CD4-positive, CD25-positive, alpha-beta regulatory T cell (primary cell): ENCODE data around the gene SYCE3. TPM values are rescaled to one million over a fixed set of nuclear protein-coding genes. Genes with fewer than 3 reads are reported as not detected.
A peak's percentile ranks its signal among the peaks of the same experiment; 100 is the strongest.

Source experiments
- ATAC-seq, 2 donors: fragments of 150-1000 bp; cut with Tn5 transposase; one replicate each; pipeline ENCODE4 v1.10.0; 2021; ENCODE audit warnings: low read depth in 2 of 2, moderate number of reproducible peaks in 2 of 2, moderate library complexity in 1 of 2
- DNase-seq, 3 donors: peaks; one replicate each; pipeline versions ENCODE4 v3.0.0 to v3.0.0-alpha.2; 2012 to 2022; ENCODE audit warnings: mixed read lengths in 1 of 3
- H3K27ac ChIP-seq: one replicate; pipeline ENCODE4 v1.7.0; 2013; ENCODE audit warnings: mild to moderate bottlenecking, low read length; ENCODE audit not compliant: insufficient read depth, poor library complexity, severe bottlenecking
- H3K27me3 ChIP-seq: one replicate; pipeline ENCODE4 v1.7.0; 2013; ENCODE audit warnings: low read length; ENCODE audit not compliant: control insufficient read depth, insufficient read depth
- H3K36me3 ChIP-seq: one replicate; pipeline ENCODE4 v1.7.0; 2013; ENCODE audit warnings: mild to moderate bottlenecking, low read length, moderate library complexity; ENCODE audit not compliant: control insufficient read depth, insufficient read depth
- H3K4me1 ChIP-seq: 2 replicates; pipeline ENCODE4 v1.7.0; 2013; ENCODE audit warnings: mild to moderate bottlenecking, low read length; ENCODE audit not compliant: insufficient read depth, control insufficient read depth, poor library complexity, severe bottlenecking
- H3K4me3 ChIP-seq: one replicate; pipeline ENCODE4 v1.7.0; 2013; ENCODE audit warnings: low read depth, mild to moderate bottlenecking, low read length, moderate library complexity
- H3K9me3 ChIP-seq, 2 experiments: 1 replicate in 1 of 2; 2 replicates in 1 of 2; pipeline ENCODE4 v1.7.0; 2013; ENCODE audit warnings: low read length in 2 of 2, mild to moderate bottlenecking in 1 of 2, moderate library complexity in 1 of 2; ENCODE audit not compliant: control insufficient read depth in 2 of 2
- H3K27ac Mint-ChIP-seq, 3 donors: one replicate each; pipeline ENCODE4 v1.8.0; 2020 to 2022; ENCODE audit warnings: mild to moderate bottlenecking in 3 of 3, mixed read lengths in 3 of 3, moderate library complexity in 2 of 3
- H3K27me3 Mint-ChIP-seq: one replicate; pipeline ENCODE4 v1.8.0; 2022; ENCODE audit warnings: mild to moderate bottlenecking, mixed read lengths
- H3K36me3 Mint-ChIP-seq: one replicate; pipeline ENCODE4 v1.8.0; 2020; ENCODE audit warnings: mixed read lengths
- H3K4me1 Mint-ChIP-seq, 4 donors: one replicate each; pipeline ENCODE4 v1.8.0; 2020 to 2022; ENCODE audit warnings: mixed read lengths in 4 of 4, mild to moderate bottlenecking in 1 of 4
- H3K4me3 Mint-ChIP-seq, 4 donors: one replicate each; pipeline ENCODE4 v1.8.0; 2020 to 2022; ENCODE audit warnings: mild to moderate bottlenecking in 4 of 4, mixed read lengths in 4 of 4, moderate library complexity in 3 of 4
- H3K9me3 Mint-ChIP-seq, 7 donors: one replicate each; pipeline ENCODE4 v1.8.0; 2020 to 2022; ENCODE audit warnings: mixed read lengths in 7 of 7, mild to moderate bottlenecking in 3 of 7, moderate library complexity in 2 of 7
- polyA plus RNA-seq, 4 donors: library from polyadenylated mRNA; unstranded; fragments of 300-500 nt; fragmentation: Illumina TruSeq; gene quantifications; one replicate each; pipeline ENCODE4 v1.2.3, GENCODE V29; 2021
- total RNA-seq: library from RNA; stranded (reverse); gene quantifications from one replicate; pipeline ENCODE4 v1.2.3, GENCODE V29; 2022

SYCE3 gene
- total and polyA plus RNA-seq, 5 donors from 2014 or later: not detected

- Mint-ChIP-seq H3K4me1 (peaks cover 0 to 30% (median 19%) of the 10 kb centered on the region in 4 donors), H3K27ac (peak overlapping the region in 1 of 3 donors; percentile 73), H3K4me3 (peak overlapping the region; percentile 84 to 91 (median 88)), H3K36me3 (no peaks in the 10 kb centered on the region), H3K9me3 (no peaks in the 10 kb centered on the region), H3K27me3 (no peaks in the 10 kb centered on the region)
- ATAC-seq: no peak
- Histone ChIP-seq H3K36me3 (peaks cover 19% of the 10 kb centered on the region), H3K9me3 (no peaks in the 10 kb centered on the region), H3K4me3 (no peak overlapping the region), H3K27ac (peak overlapping the region; percentile 96), H3K4me1 (peaks cover 54% of the 10 kb centered on the region), H3K27me3 (no peaks in the 10 kb centered on the region)
- no peak for DNase-seq
Measured at GRCh38 chr22:50525858-50526107, 36.9 kb downstream of the SYCE3 start.

DNA sequence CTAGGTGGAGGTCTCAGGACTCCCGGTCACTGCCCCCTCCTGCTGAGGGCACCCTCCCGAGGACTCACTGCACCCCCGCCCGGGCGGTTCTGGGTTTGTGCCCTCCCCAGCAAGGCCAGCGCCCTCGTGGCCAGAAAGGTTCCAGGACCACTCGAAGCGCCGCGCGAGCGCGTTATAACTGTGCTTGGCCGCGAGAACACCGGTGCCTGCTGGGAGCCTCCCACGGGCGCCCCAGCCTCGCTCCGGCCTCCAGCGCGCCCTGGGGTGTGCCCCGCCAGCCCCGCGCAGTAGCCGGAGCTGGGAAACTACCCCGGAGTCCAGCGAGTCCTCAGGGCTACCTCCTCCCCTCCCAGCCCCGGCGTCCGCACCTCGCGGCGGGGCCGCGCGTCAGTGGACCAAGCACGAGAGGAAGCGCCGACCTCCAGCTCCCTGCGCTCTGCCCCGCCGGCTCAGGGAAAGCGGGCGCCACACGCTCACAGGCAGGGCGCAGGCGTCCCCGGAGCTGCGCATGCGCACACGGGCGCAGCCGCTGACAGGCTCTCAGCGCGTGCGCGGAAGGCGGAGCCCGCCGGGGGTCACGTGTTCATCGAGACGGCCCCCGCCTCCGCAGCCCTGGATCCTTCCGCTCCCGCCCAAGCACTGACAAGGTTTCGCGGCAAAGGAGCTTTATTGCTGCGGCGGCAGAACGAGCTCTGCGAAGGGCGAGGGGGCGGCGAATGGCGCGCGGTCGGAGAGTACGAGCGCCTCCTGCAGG lies 37.4 kb downstream of the SYCE3 start, which contains the start of gene SCO2:
SCO2 (minus strand) TSS at position 495 of the 754 bp plus-strand sequence. CDS start 1,187 bp downstream, outside the sequence.
- no peaks in the 10 kb centered on the region for H3K27me3 ChIP-seq
- Mint-ChIP-seq H3K4me1 (peaks cover 0 to 30% (median 19%) of the 10 kb centered on the region in 4 donors), H3K27me3 (no peaks in the 10 kb centered on the region), H3K36me3 (no peaks in the 10 kb centered on the region), H3K27ac (peak within 1 kb of the TSS; percentile 86 to 94 (median 92)), H3K4me3 (peak within 1 kb of the TSS; percentile 90 to 93 (median 92)), H3K9me3 (no peaks in the 10 kb centered on the region)
- peaks cover 49% of the 10 kb centered on the region for H3K4me1 ChIP-seq
- H3K9me3 ChIP-seq: no peaks in the 10 kb centered on the region
- DNase-seq: peak; percentile 95 to 98 (median 97)
- H3K27ac ChIP-seq: peak within 1 kb of the TSS; percentile 96
- H3K4me3 ChIP-seq: peak within 1 kb of the TSS; percentile 65
- peak; percentile 63 to 69 for ATAC-seq
- H3K36me3 ChIP-seq: peaks cover 20% of the 10 kb centered on the region

GRCh38 chr22:50524676-50525103 lies 38.0 kb downstream of the SYCE3 start:
- Histone ChIP-seq H3K4me1 (peaks cover 44% of the 10 kb centered on the region), H3K4me3 (peak overlapping the region; percentile 65), H3K36me3 (peaks cover 20% of the 10 kb centered on the region), H3K27ac (peak overlapping the region; percentile 96), H3K27me3 (no peaks in the 10 kb centered on the region), H3K9me3 (no peaks in the 10 kb centered on the region)
- peak overlapping the region; percentile 90 to 93 (median 91) for H3K4me3 Mint-ChIP-seq
- peak overlapping the region; percentile 86 to 94 (median 92) for H3K27ac Mint-ChIP-seq
- ATAC-seq (no peak), DNase-seq (no peak)
- H3K4me1 Mint-ChIP-seq: peaks cover 0 to 30% (median 19%) of the 10 kb centered on the region in 4 donors
- no peaks in the 10 kb centered on the region for H3K27me3 Mint-ChIP-seq
- peaks cover 2% of the 10 kb centered on the region for H3K36me3 Mint-ChIP-seq
- H3K9me3 Mint-ChIP-seq: no peaks in the 10 kb centered on the region

GRCh38 chr22:50523806-50524675 lies 38.7 kb downstream of the SYCE3 start:
- H3K27me3 Mint-ChIP-seq: no peaks in the 10 kb centered on the region
- Histone ChIP-seq H3K27me3 (no peaks in the 10 kb centered on the region), H3K4me1 (peaks cover 37% of the 10 kb centered on the region), H3K4me3 (peak overlapping the region; percentile 65), H3K36me3 (peaks cover 25% of the 10 kb centered on the region), H3K9me3 (no peaks in the 10 kb centered on the region), H3K27ac (peak overlapping the region; percentile 96)
- H3K36me3 Mint-ChIP-seq: peaks cover 6% of the 10 kb centered on the region
- ATAC-seq (no peak), DNase-seq (no peak)
- no peaks in the 10 kb centered on the region for H3K9me3 Mint-ChIP-seq
- peak overlapping the region; percentile 86 to 94 (median 92) for H3K27ac Mint-ChIP-seq
- peak overlapping the region; percentile 90 to 93 (median 91) for H3K4me3 Mint-ChIP-seq
- H3K4me1 Mint-ChIP-seq: peaks cover 0 to 30% (median 19%) of the 10 kb centered on the region in 4 donors

- Histone ChIP-seq H3K4me1 (peaks cover 32% of the 10 kb centered on the region), H3K9me3 (no peaks in the 10 kb centered on the region), H3K27me3 (no peaks in the 10 kb centered on the region), H3K4me3 (no peak overlapping the region), H3K27ac (no peak overlapping the region), H3K36me3 (peaks cover 31% of the 10 kb centered on the region)
- peaks cover 0 to 27% (median 16%) of the 10 kb centered on the region in 4 donors for H3K4me1 Mint-ChIP-seq
- no peak overlapping the region for H3K27ac Mint-ChIP-seq
- no peaks in the 10 kb centered on the region for H3K27me3 Mint-ChIP-seq
- peak overlapping the region; percentile 38 to 68 (median 52) for H3K4me3 Mint-ChIP-seq
- H3K9me3 Mint-ChIP-seq: no peaks in the 10 kb centered on the region
- ATAC-seq: no peak
- H3K36me3 Mint-ChIP-seq: peaks cover 6% of the 10 kb centered on the region
- DNase-seq: no peak
Measured at GRCh38 chr22:50523458-50523805, 39.3 kb downstream of the SYCE3 start.

DNA sequence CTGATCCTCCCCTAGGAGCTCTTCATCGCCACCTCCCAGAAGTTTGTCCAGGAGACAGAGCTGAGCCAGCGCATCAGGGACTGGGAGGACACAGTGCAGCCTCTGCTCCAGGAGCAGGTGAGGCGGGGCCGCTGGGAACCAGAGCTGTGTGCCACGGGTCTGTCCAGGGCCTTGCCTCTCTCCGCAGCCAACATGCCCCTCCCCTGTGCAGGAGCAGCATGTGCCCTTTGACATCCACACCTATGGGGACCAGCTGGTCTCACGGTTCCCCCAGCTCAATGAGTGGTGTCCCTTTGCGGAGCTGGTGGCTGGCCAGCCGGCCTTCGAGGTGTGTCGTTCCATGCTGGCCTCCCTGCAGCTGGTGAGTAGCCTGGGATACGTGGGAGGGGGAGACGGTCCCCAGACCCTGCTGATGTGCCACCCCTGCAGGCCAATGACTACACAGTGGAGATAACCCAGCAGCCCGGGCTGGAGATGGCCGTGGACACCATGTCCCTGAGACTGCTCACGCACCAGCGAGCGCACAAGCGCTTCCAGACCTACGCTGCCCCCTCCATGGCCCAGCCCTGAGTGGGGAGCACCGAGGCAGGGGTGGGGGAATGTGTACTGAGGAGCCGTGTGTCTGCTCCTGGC lies 39.8 kb downstream of the SYCE3 start:
- Mint-ChIP-seq H3K9me3 (no peaks in the 10 kb centered on the region), H3K36me3 (peaks cover 6% of the 10 kb centered on the region), H3K27me3 (no peaks in the 10 kb centered on the region), H3K27ac (no peak overlapping the region), H3K4me1 (peaks cover 0 to 22% (median 13%) of the 10 kb centered on the region in 4 donors), H3K4me3 (peak overlapping the region in 3 of 4 donors; percentile 41 to 87 (median 63))
- Histone ChIP-seq H3K9me3 (no peaks in the 10 kb centered on the region), H3K4me3 (no peak overlapping the region), H3K36me3 (peaks cover 36% of the 10 kb centered on the region), H3K4me1 (peaks cover 30% of the 10 kb centered on the region), H3K27ac (no peak overlapping the region), H3K27me3 (no peaks in the 10 kb centered on the region)
- DNase-seq (no peak), ATAC-seq (no peak)

GRCh38 chr22:50522208-50522805 lies 40.4 kb downstream of the SYCE3 start:
- Mint-ChIP-seq H3K27ac (no peak overlapping the region), H3K4me1 (peaks cover 0 to 16% (median 10%) of the 10 kb centered on the region in 4 donors), H3K27me3 (no peaks in the 10 kb centered on the region), H3K9me3 (no peaks in the 10 kb centered on the region), H3K4me3 (peak overlapping the region in 1 of 4 donors; percentile 76), H3K36me3 (peaks cover 6% of the 10 kb centered on the region)
- DNase-seq (no peak), ATAC-seq (no peak)
- no peaks in the 10 kb centered on the region for H3K27me3 ChIP-seq
- H3K36me3 ChIP-seq: peaks cover 39% of the 10 kb centered on the region
- H3K4me1 ChIP-seq: peaks cover 24% of the 10 kb centered on the region
- no peak overlapping the region for H3K4me3 ChIP-seq
- H3K27ac ChIP-seq: no peak overlapping the region
- no peaks in the 10 kb centered on the region for H3K9me3 ChIP-seq
